GM18508 (cell line): ENCODE measurements around the gene OSBPL8.
"Not testable (repeated sequence)": the region's sequence is repeated elsewhere in the genome, so short reads cannot be mapped to it uniquely, and the experiment has no call there.

ENCODE experiments used
- ATAC-seq: cut with Tn5 transposase; IDR thresholded peaks from one replicate; pipeline ENCODE4 v1.9.1; 2021; ENCODE audit warnings: moderate number of reproducible peaks; ENCODE audit not compliant: insufficient read depth, unreplicated experiment

The OSBPL8 gene

DNA sequence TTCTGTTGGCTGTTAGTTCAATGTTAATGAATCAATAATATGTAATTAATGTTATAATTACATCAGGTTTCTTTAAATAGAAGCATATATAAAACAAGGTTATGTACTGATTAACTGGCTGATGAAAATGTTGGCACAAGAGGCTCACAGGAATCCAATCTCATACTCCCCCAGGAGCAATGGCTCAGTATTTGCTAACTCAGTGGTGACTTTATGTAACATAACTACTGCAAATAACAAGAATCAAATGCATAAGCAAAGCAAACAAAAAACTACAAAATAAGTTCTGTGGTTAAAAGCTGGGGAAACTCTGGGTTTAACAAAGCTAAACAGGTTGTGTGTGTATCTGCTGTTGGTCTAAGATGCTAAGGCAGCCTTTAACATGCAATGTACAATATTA, 183.6 kb downstream of the OSBPL8 start:
- ATAC-seq: no peak

DNA sequence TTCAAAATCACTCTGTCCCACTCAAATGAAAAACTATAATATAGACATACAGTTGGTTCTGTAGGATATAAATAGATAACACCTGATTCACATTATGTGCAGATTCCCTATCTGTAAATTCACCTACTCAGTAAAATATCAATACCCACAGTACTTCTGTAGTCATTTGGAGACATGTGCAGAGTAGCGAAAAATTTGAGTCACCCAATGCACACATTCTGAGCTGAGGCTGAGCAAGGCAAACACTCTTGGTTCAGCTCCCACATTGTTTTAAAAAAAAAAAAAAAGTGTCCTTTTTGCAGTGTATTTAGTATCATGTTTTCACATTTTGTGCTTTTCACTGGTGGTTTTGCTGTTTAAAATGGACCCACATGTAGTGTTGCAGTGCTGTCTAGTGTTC, 184.1 kb downstream of the OSBPL8 start:
- ATAC-seq: no peak

DNA sequence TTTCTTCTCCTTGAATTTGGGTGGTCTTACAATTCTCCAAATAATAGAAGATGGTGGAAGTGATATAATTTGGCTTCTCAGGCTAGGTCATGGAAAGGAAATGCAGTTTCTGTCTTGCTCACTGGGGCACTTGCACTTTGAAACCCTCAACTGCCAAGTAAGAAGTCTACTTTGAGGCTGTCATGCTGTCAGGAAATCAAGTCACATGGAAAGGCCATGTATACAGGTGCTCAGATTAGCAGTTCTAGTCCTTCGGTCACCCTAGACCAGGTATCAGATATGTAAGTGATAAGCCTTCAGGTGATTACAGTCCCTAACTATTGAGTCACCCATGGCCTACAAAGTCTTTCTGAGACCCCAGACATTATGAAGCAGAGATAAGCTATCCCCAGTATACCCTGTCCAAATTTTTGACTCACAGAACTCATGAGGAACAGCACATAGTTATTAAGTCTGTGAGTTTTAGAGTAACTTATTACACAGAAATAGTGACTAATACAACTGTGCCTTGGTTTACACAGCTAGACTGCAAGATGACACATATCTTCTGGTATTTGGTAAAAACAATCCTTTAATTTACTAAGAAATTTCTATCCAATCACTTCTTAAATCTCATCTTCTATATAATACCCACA, 185.1 kb downstream of the OSBPL8 start:
- ATAC-seq: no peak

DNA sequence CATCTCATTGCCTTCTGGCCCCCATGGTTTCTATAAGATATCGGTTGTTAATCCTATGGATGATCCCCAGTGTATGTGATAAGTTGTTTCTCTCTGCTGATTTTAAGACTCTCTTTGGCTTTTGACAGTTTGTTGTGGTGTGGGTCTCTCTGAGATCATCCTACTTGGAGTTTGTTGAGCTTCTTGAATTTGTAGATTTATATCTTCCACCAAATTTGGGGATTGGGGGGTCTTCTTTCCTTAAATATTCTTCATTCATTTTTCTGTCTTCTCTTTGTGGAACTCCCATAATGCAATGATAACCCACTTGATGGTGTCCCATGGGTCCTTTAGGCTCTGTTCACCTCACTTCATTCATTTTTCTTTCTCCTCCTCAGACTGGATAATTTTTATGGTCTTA, 191.3 kb downstream of the OSBPL8 start:
- ATAC-seq: no peak

DNA sequence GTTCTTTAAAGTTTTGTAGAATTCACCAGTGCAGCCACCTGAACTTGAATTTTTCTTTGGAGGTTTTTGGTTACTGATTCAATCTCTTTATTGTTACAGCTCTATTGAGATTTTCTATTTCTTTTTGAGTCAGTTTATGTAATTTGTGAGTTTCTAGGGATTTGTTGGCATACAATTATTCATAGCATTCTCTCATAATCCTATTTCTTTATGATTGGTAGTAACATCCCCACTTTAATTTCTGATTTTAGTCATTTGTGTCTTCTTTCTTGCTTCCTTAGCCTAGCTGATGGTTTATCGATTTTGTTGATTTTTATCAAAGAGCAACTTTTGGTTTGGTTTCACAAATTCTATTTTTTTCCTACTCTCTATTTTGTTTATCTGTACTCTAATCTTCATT, 193.4 kb downstream of the OSBPL8 start:
- no peak for ATAC-seq

DNA sequence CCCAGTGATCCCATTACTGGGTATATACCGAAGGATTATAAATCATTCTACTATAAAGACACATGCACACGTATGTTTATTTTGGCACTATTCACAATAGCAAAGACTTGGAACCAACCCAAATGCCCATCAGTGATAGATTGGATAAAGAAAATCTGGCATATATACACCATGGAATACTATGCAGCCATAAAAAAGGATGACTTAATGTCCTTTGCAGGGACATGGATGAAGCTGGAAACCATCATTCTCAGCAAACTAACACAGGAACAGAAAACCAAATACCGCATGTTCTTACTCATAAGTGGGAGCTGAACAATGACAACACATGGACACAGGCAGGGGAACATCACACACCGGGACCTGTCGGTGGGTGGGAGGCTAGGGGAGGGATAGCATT, 195.4 kb downstream of the OSBPL8 start:
- not testable (repeated sequence) for ATAC-seq

DNA sequence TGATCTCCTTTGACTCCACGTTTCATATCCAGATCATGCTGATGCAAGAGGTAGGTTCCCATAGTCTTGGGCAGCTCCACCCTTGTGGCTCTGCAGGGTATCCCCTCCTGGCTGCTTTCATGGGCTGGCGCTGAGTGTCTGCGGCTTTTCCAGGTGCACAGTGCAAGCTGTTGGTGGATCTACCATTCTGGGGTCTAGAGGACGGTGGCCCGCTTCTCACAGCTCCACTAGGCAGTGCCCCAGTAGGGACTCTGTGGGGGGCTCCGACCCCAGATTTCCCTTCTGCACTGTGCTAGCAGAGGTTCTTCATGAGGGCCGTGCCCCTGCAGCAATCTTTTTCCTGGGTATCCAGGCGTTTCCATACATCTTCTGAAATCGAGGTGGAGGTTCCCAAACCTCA, 199.3 kb downstream of the OSBPL8 start:
- no peak for ATAC-seq

DNA sequence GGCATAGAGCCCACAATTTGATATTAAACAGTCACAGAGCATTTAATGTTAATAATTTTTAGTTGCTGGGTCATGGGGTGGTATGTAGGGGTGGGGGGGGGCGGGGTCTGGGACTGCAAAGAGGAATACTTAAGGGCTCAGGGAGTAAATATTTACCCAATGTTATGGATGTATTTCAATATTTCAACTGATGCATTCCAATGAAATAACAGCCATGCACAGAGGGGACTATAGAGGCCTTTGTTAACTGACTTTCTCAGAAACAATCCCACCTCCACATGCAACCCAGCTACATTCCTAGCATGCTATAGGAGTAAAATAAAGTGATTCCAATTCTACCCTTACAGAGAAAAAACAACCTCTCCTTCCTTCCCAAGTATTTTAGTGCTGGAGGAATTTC, 203.5 kb downstream of the OSBPL8 start:
- ATAC-seq: no peak

DNA sequence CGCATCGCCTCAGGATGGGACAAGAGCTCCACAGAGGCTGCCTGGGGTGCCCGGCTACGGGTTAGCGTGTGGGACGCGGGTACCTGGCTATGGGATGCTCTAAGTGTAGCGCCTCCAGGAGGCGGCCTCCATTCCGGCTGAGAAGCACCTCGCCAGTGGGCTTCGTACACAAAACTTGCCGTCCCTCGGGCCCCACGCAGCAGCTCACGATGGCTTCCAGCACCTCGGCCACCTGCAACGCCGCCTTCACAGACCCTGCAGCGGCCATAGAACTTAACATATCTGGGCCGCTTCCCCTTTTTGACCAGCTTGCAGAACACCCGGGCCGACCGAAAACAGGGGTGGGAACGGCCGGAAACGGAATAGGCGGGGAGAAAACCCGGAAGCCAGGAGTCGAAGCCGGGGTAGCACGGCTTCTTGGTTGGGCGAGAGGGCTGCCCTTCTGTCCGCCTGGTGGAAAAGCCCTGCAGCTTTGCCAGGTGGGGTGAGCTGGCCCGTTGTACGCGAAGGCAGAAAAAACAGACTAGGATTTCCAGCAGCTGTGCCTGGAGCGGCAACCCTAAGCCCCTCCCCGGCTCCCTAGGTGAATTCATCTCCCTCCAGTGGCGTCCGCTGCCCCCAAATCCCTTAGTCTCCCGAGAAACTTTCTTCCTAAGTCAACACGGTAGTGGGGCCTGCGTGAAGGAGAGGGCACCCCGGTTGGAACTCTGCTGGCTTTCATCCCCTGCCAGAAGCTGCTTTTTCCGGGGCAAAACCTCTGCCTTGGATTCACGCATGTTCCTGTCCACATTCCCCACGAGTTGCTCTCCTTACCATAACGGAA, 211.3 kb downstream of the OSBPL8 start, which contains the start of gene BBS10:
Gene BBS10 (minus strand): TSS at position 337 of the 823 bp plus-strand sequence. CDS start 57 bp downstream, at position 280.
- ATAC-seq: peak; percentile 90

DNA sequence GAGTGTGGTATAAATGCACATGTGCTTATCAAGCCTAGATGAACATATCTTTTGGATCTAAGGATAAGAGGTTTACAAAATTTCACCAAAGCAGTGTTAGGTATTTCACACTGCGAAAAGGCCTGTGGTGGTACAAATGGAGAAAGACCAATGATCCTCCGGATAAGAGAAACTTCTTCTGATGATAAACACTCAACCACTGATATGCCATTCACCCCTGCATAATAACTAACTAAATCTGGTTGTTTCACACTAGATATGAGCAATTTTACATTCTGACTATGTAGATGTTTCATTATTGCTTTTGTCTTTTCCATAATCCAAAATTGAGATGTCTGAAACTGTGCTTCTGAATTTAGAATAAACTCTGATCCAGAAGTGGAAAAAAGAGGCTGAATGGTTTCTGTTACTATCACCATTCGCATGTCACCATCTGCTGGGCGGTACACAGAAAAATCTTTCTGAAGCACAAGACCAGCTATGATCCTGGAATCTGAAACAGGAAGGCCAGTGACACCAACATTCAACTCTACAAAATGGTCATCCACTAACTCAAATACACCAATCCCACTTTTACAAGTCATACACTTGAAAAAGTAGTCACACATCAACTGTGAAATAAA, 212.7 kb downstream of the OSBPL8 start:
- ATAC-seq: no peak

DNA sequence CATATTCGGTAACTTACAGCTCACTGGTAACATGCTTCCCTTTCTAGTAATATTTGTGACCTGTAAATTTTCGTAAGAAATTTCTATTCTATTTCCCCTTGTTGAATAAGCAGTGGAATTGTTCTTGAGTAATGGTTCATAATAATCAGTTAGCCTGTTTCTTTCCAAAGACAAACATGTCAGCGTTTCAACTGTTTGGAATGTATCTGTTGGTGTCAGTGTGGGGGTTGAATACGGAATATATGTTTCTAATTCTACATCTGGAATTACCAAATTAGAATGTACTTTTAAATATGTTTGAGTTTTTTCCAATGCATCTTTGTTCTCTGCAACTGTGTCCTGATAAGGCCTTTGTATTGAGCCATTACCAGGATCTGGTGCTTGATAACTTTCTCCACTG, 213.3 kb downstream of the OSBPL8 start:
- no peak for ATAC-seq

DNA sequence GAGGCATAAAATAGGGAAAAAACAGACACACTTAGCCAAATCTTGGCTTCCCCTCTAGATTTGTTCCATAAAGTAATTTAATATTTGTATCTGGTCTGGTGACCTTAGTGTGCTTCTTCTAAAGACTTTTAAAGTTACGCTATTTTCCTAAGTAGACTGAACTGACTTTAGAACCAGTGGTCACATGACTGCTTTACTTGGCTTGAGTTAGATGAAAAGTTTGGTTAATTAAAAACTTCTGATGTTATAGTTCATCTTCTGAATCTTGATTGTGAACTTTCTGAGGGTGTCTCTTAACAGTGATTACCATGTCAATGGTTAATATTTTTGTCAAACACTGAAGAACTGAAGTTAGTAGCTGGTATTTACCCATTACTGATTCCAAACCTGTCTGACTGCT, 214.0 kb downstream of the OSBPL8 start:
- no peak for ATAC-seq

DNA sequence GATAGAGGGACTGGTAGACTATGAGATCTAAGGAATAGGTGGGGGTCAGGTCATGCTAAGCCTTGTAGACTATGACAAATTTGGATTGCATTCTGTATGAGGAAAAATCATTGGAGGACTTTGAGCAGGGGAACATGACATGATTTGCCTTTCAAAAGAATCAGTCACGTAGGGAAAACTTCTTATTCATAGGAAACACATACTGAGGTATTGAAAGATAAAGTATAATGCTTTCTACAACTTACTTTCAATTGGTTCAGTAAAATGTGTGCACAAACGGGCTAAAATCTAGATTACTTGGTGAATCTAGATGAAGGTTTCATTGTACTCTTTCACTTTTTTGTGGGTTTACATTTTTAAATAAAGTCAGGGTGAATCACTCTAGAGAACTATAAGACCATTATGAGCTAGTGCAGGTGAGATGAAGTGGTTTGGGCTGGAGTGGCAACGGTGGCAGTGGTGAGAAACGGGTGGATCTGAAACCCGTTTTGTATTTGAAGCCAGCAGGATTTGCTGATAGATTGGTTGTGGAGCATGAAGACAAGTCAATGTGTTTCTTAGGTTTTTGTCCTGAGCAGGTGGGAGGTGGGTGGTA, 218.0 kb downstream of the OSBPL8 start:
- ATAC-seq: no peak

DNA sequence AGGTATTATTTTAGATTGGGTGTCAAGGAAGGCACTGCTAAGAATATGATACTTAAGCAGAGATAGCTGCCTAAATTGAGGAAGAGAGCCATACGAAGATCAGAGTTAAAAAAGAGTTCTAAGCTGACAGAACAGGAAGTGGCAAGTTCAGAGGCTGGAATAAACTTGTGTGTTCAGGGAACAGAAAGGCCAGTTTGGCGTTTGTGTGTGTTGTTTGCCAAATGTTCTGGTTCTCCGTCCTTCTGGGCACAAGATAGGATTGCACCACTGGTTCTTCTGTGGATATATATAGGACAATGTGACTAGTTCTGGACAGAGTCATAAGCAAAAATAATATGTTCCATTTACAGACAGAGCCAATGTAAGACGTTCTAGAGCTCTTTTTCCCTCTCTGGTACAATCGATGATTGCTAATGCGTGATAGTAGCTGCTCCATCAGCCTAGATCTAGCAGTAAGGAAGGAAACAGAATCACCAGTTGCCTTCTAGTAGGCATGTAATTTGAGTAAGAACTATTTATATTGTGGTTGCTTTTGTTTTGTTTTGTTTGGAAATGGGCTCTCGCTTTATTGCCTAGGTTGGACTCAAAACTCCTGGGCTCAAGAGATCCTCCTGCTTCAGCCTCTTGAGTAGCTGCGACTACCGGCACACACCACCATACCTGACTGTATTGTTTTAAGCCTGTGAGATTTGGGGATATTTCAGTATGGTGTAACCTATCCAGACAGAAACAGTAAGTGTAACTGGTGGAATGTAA, 218.7 kb downstream of the OSBPL8 start:
- no peak for ATAC-seq

DNA sequence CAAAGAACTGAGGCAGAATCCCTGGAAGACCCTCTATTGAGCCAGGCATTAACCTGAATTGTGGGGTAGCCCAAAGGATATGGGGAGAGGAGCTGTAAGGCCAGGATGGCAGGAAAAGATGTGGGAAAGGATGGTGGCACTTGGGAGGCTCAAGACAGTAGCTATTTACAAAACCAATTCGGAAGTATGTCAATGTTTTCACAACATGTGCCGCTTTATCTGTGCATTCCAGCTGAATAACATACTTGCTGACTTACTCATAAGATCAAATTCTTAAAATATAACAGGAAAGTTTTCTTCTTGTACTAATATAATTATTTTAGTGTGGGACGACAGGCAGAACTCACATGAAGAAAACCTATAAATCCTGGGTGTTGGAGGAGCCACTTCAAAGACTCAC, 222.0 kb downstream of the OSBPL8 start:
- ATAC-seq: no peak

DNA sequence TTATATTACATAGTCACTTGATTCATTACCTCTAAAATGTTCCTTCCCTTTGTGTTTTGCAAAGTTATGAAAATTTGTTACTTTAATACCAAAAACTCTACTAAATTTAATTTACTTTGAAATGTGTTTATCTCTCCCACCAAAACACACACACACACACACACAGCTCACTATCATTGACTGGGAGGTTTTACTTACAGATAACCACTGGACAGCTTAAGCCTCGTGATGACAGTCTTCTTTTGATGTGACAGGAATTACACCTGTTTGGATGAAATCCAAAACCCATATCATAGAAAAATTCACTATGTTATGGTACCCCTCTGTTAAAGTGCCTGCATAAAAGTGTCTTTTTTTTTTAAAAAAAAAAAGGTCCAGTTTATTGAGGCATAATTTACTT, 227.0 kb downstream of the OSBPL8 start:
- no peak for ATAC-seq

DNA sequence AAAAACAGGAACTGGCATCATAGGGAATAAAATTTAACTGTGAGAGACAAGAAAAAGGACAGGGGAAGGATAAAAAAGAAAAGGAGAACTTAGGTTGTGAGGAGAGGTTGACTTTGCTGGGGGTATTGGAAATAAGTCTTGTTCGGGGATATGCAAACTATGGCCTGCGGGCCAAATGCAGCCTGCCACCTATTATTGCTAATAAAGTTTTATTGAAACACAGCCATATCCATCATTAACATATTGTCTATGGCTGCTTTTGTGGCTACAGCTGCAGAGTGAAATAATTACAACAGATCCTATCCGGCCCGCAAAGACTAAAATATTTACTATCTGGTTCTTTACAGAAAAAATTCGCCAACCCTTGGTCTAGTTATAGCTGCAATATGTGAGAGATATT, 230.0 kb downstream of the OSBPL8 start:
- ATAC-seq: no peak

DNA sequence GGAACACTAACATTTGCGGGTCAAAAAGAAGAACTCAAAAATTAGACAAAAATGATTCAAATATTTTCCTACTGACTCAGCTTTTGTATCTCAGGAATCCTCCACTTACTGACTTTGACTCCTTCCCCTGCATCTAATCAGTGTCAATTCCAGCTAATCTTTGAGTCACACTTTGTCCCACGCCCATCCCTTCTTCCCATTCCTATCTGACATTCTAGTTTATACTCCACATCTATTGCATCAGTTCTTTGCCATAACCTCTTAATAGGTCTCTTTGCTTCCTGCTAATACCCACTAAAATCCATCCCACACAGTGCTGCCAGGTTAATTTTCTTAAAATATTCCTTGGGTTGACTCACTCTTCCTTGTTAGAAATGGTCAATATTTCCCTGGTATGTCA, 230.4 kb downstream of the OSBPL8 start:
- no peak for ATAC-seq

DNA sequence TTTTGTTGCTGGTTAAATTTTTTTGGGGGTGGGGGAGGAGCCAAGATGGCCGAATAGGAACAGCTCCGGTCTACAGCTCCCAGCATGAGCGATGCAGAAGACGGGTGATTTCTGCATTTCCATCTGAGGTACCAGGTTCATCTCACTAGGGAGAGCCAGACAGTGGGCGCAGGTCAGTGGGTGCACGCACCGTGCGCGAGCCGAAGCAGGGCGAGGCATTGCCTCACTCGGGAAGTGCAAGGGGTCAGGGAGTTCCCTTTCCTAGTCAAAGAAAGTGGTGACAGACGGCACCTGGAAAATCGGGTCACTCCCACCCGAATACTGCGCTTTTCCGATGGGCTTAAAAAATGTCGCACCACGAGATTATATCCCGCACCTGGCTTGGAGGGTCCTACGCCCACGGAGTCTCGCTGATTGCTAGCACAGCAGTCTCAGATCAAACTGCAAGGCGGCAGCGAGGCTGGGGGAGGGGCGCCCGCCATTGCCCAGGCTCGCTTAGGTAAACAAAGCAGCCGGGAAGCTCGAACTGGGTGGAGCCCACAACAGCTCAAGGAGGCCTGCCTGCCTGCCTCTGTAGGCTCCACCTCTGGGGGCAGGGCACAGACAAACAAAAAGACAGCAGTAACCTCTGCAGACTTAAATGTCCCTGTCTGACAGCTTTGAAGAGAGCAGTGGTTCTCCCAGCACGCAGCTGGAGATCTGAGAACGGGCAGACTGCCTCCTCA, 239.8 kb downstream of the OSBPL8 start:
- ATAC-seq: not testable (repeated sequence)
